Measurements from ENCODE around the gene NIN. TPM values are rescaled to one million over a fixed set of nuclear protein-coding genes. Genes with fewer than 3 reads are reported as not detected.

NIN gene
- total RNA-seq, 1 donor = 40.2 TPM

DNA sequence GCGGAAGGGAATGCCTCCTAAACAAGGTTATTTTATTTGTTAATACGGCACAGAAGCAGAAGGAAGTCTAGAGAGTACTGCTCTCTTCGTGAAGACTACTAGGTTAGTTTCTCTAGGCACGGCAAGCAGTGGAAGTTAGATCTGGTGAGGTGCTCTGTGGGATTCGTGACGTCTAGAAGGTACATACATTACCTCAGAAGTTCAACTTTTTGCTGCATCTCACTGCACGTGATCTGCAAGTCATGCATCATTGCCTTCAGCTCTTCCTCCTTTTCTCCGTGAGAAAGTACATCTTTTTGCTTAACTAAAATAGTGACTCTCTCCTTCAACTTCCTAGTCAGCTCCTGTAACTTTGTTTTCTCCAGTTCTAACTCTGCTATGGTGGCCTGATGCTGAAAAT is 74.7 kb downstream of the NIN start:
- Histone ChIP-seq H3K27me3 (ENCODE audit: insufficient read depth, low read length) (no peaks in the 10 kb centered on the region), H3K79me2 (ENCODE audit: insufficient read depth, low read length) (no peaks in the 10 kb centered on the region), H3K9me3 (ENCODE audit: low read depth, low read length) (no peaks in the 10 kb centered on the region), H2AFZ (ENCODE audit: low read length) (no peak overlapping the region), H4K20me1 (ENCODE audit: insufficient read depth, low read length) (no peaks in the 10 kb centered on the region), H3K36me3 (ENCODE audit: insufficient read depth, low read length) (peaks cover 64% of the 10 kb centered on the region), H3K4me3 (ENCODE audit: insufficient read depth, low read length) (no peak overlapping the region), H3K4me2 (ENCODE audit: insufficient read depth, low read length) (no peak overlapping the region), H3K4me1 (ENCODE audit: insufficient read depth, low read length) (no peaks in the 10 kb centered on the region), H3K27ac (ENCODE audit: low read depth, low read length) (no peak overlapping the region)
- no peak for DNase-seq (ENCODE audit: insufficient read length, low spot score, missing footprints)
- TF ChIP-seq, protein P1, sequence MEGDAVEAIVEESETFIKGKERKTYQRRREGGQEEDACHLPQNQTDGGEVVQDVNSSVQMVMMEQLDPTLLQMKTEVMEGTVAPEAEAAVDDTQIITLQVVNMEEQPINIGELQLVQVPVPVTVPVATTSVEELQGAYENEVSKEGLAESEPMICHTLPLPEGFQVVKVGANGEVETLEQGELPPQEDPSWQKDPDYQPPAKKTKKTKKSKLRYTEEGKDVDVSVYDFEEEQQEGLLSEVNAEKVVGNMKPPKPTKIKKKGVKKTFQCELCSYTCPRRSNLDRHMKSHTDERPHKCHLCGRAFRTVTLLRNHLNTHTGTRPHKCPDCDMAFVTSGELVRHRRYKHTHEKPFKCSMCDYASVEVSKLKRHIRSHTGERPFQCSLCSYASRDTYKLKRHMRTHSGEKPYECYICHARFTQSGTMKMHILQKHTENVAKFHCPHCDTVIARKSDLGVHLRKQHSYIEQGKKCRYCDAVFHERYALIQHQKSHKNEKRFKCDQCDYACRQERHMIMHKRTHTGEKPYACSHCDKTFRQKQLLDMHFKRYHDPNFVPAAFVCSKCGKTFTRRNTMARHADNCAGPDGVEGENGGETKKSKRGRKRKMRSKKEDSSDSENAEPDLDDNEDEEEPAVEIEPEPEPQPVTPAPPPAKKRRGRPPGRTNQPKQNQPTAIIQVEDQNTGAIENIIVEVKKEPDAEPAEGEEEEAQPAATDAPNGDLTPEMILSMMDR (IDR thresholded peaks at IDR 0.05; ENCODE audit: extremely low read depth, low read depth, low read length) = no peak

DNA sequence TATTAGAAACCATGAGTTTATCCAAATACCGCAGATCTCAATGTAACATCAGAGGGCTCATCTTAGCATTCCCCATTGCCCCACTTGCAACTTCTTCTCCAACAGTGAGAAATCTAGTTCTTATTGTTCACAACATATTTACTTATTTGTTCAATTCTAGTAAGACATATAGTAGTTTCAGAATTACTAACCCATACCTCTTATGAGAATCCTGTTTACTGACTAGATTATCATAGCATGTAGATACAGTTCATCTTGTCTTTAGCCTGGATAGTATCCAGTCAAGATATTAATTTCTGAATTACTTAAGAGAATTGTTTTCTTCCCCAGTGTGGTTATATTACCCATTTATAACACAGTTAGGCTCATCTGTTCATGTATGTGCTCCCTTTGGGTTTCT is 80.6 kb downstream of the NIN start:
- DNase-seq (ENCODE audit: insufficient read length, low spot score, missing footprints) = no peak
- Histone ChIP-seq H3K4me3 (ENCODE audit: insufficient read depth, low read length) (no peak overlapping the region), H3K4me1 (ENCODE audit: insufficient read depth, low read length) (no peaks in the 10 kb centered on the region), H3K4me2 (ENCODE audit: insufficient read depth, low read length) (no peak overlapping the region), H3K79me2 (ENCODE audit: insufficient read depth, low read length) (no peaks in the 10 kb centered on the region), H3K36me3 (ENCODE audit: insufficient read depth, low read length) (peaks cover 35% of the 10 kb centered on the region), H2AFZ (ENCODE audit: low read length) (no peak overlapping the region), H4K20me1 (ENCODE audit: insufficient read depth, low read length) (no peaks in the 10 kb centered on the region), H3K27me3 (ENCODE audit: insufficient read depth, low read length) (no peaks in the 10 kb centered on the region), H3K9me3 (ENCODE audit: low read depth, low read length) (no peaks in the 10 kb centered on the region), H3K27ac (ENCODE audit: low read depth, low read length) (no peak overlapping the region)
- TF ChIP-seq, protein P1 (IDR thresholded peaks at IDR 0.05; ENCODE audit: extremely low read depth, low read depth, low read length) = no peak

DNA sequence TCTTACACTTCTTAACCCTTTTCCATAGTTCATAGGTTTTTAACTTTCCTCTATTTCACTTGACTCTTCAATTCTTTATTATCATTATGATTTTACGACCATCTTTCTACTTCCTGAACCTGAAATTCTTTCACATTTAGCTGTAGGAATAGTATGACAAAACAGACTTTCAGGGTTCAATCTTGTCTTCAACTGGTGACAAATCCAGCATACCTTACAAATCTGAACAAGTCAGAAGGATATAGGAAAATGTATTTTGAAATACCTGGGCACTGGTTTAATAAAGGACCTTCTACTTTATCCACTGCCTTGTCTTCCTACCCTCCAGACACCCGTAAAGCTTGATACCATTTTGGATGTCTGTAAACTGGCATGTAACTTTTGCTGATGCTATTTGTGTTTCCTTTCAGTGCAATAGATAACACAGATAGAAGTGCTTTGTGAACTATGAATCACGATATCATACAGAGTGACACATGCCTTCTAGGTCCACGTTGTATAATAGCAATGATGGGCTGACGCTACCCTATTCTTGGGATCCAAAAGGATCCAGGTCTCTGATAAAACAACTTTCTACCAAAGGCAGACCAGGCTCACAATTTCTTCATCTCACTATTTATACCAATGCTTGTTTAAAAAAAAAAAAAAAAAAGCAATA is 85.4 kb downstream of the NIN start:
- peaks cover 28% of the 10 kb centered on the region for H3K36me3 ChIP-seq (ENCODE audit: insufficient read depth, low read length)
- no peaks in the 10 kb centered on the region for H3K9me3 ChIP-seq (ENCODE audit: low read depth, low read length)
- no peak overlapping the region for H3K4me2 ChIP-seq (ENCODE audit: insufficient read depth, low read length)
- TF ChIP-seq, protein P1 (IDR thresholded peaks at IDR 0.05; ENCODE audit: extremely low read depth, low read depth, low read length) = no peak
- H3K79me2 ChIP-seq (ENCODE audit: insufficient read depth, low read length) = no peaks in the 10 kb centered on the region
- peaks cover 14% of the 10 kb centered on the region for H3K4me1 ChIP-seq (ENCODE audit: insufficient read depth, low read length)
- no peak overlapping the region for H2AFZ ChIP-seq (ENCODE audit: low read length)
- no peak overlapping the region for H3K27ac ChIP-seq (ENCODE audit: low read depth, low read length)
- no peaks in the 10 kb centered on the region for H4K20me1 ChIP-seq (ENCODE audit: insufficient read depth, low read length)
- no peaks in the 10 kb centered on the region for H3K27me3 ChIP-seq (ENCODE audit: insufficient read depth, low read length)
- H3K4me3 ChIP-seq (ENCODE audit: insufficient read depth, low read length) = no peak overlapping the region
- DNase-seq (ENCODE audit: insufficient read length, low spot score, missing footprints) = no peak

DNA sequence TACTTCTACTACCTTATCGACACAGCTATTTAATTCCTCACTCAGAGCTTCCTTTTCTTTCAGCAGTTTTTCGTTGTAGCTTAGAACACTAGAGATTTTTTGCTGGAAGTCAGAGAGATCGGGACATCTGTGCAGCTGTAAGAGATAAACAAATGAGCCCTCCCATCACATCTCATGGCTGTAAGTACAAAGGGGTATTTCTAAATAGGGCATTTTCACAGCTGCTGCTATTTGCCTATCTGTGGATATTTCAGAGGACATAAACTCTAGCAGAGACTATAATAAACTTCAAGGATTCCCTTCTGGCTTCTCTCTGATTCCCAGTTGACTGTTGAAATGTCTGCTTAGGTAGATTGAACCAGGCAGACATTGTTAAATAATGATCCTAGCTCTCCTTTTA is 86.7 kb downstream of the NIN start:
- no peak overlapping the region for H3K27ac ChIP-seq (ENCODE audit: low read depth, low read length)
- TF ChIP-seq, protein P1 (IDR thresholded peaks at IDR 0.05; ENCODE audit: extremely low read depth, low read depth, low read length) = no peak
- no peak overlapping the region for H3K4me3 ChIP-seq (ENCODE audit: insufficient read depth, low read length)
- H3K79me2 ChIP-seq (ENCODE audit: insufficient read depth, low read length) = no peaks in the 10 kb centered on the region
- no peaks in the 10 kb centered on the region for H4K20me1 ChIP-seq (ENCODE audit: insufficient read depth, low read length)
- DNase-seq (ENCODE audit: insufficient read length, low spot score, missing footprints) = no peak
- H3K36me3 ChIP-seq (ENCODE audit: insufficient read depth, low read length) = peaks cover 30% of the 10 kb centered on the region
- peaks cover 15% of the 10 kb centered on the region for H3K4me1 ChIP-seq (ENCODE audit: insufficient read depth, low read length)
- no peaks in the 10 kb centered on the region for H3K9me3 ChIP-seq (ENCODE audit: low read depth, low read length)
- no peak overlapping the region for H3K4me2 ChIP-seq (ENCODE audit: insufficient read depth, low read length)
- H3K27me3 ChIP-seq (ENCODE audit: insufficient read depth, low read length) = no peaks in the 10 kb centered on the region
- no peak overlapping the region for H2AFZ ChIP-seq (ENCODE audit: low read length)
